Thymus (tissue), 11 donors: ENCODE results near the gene AARS2. TPM values are rescaled to one million over a fixed set of nuclear protein-coding genes. Genes with fewer than 3 reads are reported as not detected.
A peak's percentile ranks its signal among the peaks of the same experiment; 100 is the strongest.

Source experiments
- DNase-seq, 9 donors: peaks; one replicate each; pipeline ENCODE4 v3.0.0-alpha.2; 2013; ENCODE audit warnings: low spot score in 9 of 9, low read depth in 6 of 9, missing footprints in 1 of 9
- H3K27ac ChIP-seq, 2 donors: one replicate each; pipeline ENCODE4 v1.5.1; 2013; ENCODE audit warnings: control low read depth in 1 of 2, low read depth in 1 of 2, low read length in 1 of 2, mild to moderate bottlenecking in 1 of 2, moderate library complexity in 1 of 2
- H3K27me3 ChIP-seq, 2 donors: one replicate each; pipeline ENCODE4 v1.5.1; 2013; ENCODE audit warnings: low read length in 1 of 2; ENCODE audit not compliant: control insufficient read depth in 2 of 2, insufficient read depth in 1 of 2
- H3K36me3 ChIP-seq, 2 donors: one replicate each; pipeline ENCODE4 v1.5.1; 2013; ENCODE audit warnings: low read length in 1 of 2, mild to moderate bottlenecking in 1 of 2, moderate library complexity in 1 of 2; ENCODE audit not compliant: control insufficient read depth in 2 of 2, insufficient read depth in 2 of 2
- H3K4me1 ChIP-seq, 2 donors: one replicate each; pipeline ENCODE4 v1.5.1; 2013; ENCODE audit warnings: low read length in 2 of 2; ENCODE audit not compliant: control insufficient read depth in 2 of 2, insufficient read depth in 2 of 2
- H3K4me3 ChIP-seq, 2 donors: one replicate each; pipeline ENCODE4 v1.5.1; 2013; ENCODE audit warnings: low read length in 2 of 2, control low read depth in 1 of 2, mild to moderate bottlenecking in 1 of 2
- H3K9me3 ChIP-seq, 2 donors: one replicate each; pipeline ENCODE4 v1.5.1; 2013; ENCODE audit warnings: low read length in 1 of 2, mild to moderate bottlenecking in 1 of 2; ENCODE audit not compliant: control insufficient read depth in 2 of 2, insufficient read depth in 1 of 2
- WGBS: extraction: QIAGEN DNeasy Blood & Tissue Kit; methylation state at CpG from one replicate; pipeline ENCODE4 v1.1.7; 2013; 5-methylcytosine and 5-hydroxymethylcytosine counted together
- polyA plus RNA-seq: library from polyadenylated mRNA; stranded (reverse); fragments of 200-250 nt; gene quantifications from one replicate; pipeline ENCODE4 v1.2.3, GENCODE V29; 2013
- total RNA-seq: library from RNA; stranded (reverse); fragments of 120-200 nt; gene quantifications from one replicate; pipeline ENCODE4 v1.2.4, GENCODE V29; 2013
- donor health status: healthy.

Gene AARS2
- total and polyA plus RNA-seq, 2 donors: 5.6 to 9.8 TPM

- WGBS: 89% methylated on average over 7 of the region's 7 CpGs
- peaks cover 30 to 91% of the 10 kb centered on the region in 2 donors for H3K27me3 ChIP-seq
Measured at GRCh38 chr6:44277763-44278162, 35.4 kb downstream of the AARS2 start.

GRCh38 chr6:44276667-44277640, 36.2 kb downstream of the AARS2 start:
- Histone ChIP-seq H3K27ac (no peak overlapping the region), H3K27me3 (peaks cover 36 to 94% of the 10 kb centered on the region in 2 donors), H3K4me1 (peaks cover 4 to 5% of the 10 kb centered on the region in 2 donors), H3K9me3 (peaks cover 2 to 7% of the 10 kb centered on the region in 2 donors), H3K4me3 (no peak overlapping the region), H3K36me3 (no peaks in the 10 kb centered on the region)
- DNase-seq: no peak
- WGBS: 84% methylated on average over 23 of the region's 23 CpGs

More at GRCh38 chr6:44277763-44278162, 35.4 kb downstream of the AARS2 start:
- Histone ChIP-seq H3K36me3 (no peaks in the 10 kb centered on the region), H3K4me1 (peaks cover 4 to 5% of the 10 kb centered on the region in 2 donors), H3K27ac (no peak overlapping the region), H3K9me3 (peaks cover 2 to 7% of the 10 kb centered on the region in 2 donors), H3K4me3 (no peak overlapping the region)
- no peak for DNase-seq

GRCh38 chr6:44275749-44276648, 37.1 kb downstream of the AARS2 start:
- peak in 1 of 9 donors; percentile 42 for DNase-seq
- H3K4me1 ChIP-seq: peaks cover 5 to 8% of the 10 kb centered on the region in 2 donors
- H3K36me3 ChIP-seq: no peaks in the 10 kb centered on the region
- H3K9me3 ChIP-seq: peaks cover 2 to 11% of the 10 kb centered on the region in 2 donors
- peaks cover 46 to 99% of the 10 kb centered on the region in 2 donors for H3K27me3 ChIP-seq
- H3K4me3 ChIP-seq: peak overlapping the region in 1 of 2 donors; percentile 13
- H3K27ac ChIP-seq: no peak overlapping the region
- 17% methylated on average over 109 of the region's 109 CpGs for WGBS

- Histone ChIP-seq H3K4me3 (no peak overlapping the region), H3K27me3 (peaks cover 53 to 98% of the 10 kb centered on the region in 2 donors), H3K27ac (no peak overlapping the region), H3K9me3 (peaks cover 2 to 11% of the 10 kb centered on the region in 2 donors), H3K36me3 (no peaks in the 10 kb centered on the region), H3K4me1 (peaks cover 5 to 8% of the 10 kb centered on the region in 2 donors)
- WGBS: 86% methylated on average over 59 of the region's 59 CpGs
- DNase-seq: no peak
Measured at GRCh38 chr6:44275271-44275748, 37.8 kb downstream of the AARS2 start.

GRCh38 chr6:44273617-44274016, 39.5 kb downstream of the AARS2 start:
- peaks cover 70 to 98% of the 10 kb centered on the region in 2 donors for H3K27me3 ChIP-seq
- H3K4me1 ChIP-seq: peaks cover 5 to 8% of the 10 kb centered on the region in 2 donors
- WGBS: 89% methylated on average over 1 of the region's 1 CpG
- DNase-seq: no peak
- no peaks in the 10 kb centered on the region for H3K36me3 ChIP-seq
- H3K9me3 ChIP-seq: peaks cover 2 to 11% of the 10 kb centered on the region in 2 donors
- H3K27ac ChIP-seq: no peak overlapping the region
- H3K4me3 ChIP-seq: no peak overlapping the region

- WGBS: 93% methylated on average over 23 of the region's 23 CpGs
- no peak for DNase-seq
- Histone ChIP-seq H3K27ac (no peak overlapping the region), H3K27me3 (peaks cover 75 to 98% of the 10 kb centered on the region in 2 donors), H3K4me1 (peaks cover 5 to 13% of the 10 kb centered on the region in 2 donors), H3K36me3 (no peaks in the 10 kb centered on the region), H3K9me3 (peaks cover 2 to 11% of the 10 kb centered on the region in 2 donors), H3K4me3 (no peak overlapping the region)
Measured at GRCh38 chr6:44272999-44273566, 40.1 kb downstream of the AARS2 start.

- peaks cover 2 to 11% of the 10 kb centered on the region in 2 donors for H3K9me3 ChIP-seq
- peaks cover 5 to 17% of the 10 kb centered on the region in 2 donors for H3K4me1 ChIP-seq
- WGBS: 94% methylated on average over 3 of the region's 3 CpGs
- no peaks in the 10 kb centered on the region for H3K36me3 ChIP-seq
- H3K27ac ChIP-seq: no peak overlapping the region
- no peak for DNase-seq
- H3K27me3 ChIP-seq: peaks cover 75 to 94% of the 10 kb centered on the region in 2 donors
- no peak overlapping the region for H3K4me3 ChIP-seq
Measured at GRCh38 chr6:44272529-44272928, 40.6 kb downstream of the AARS2 start.

GRCh38 chr6:44271914-44272313, 41.2 kb downstream of the AARS2 start:
- no peak overlapping the region for H3K27ac ChIP-seq
- no peak overlapping the region for H3K4me3 ChIP-seq
- WGBS: 87% methylated on average over 3 of the region's 3 CpGs
- peaks cover 2 to 11% of the 10 kb centered on the region in 2 donors for H3K9me3 ChIP-seq
- DNase-seq: no peak
- no peaks in the 10 kb centered on the region for H3K36me3 ChIP-seq
- peaks cover 5 to 17% of the 10 kb centered on the region in 2 donors for H3K4me1 ChIP-seq
- H3K27me3 ChIP-seq: peaks cover 74 to 91% of the 10 kb centered on the region in 2 donors
